LNCAP (cell line): ENCODE results near the gene OR7C1.
"Not testable (repeated sequence)": the region's sequence is repeated elsewhere in the genome, so short reads cannot be mapped to it uniquely, and the experiment has no call there.

ENCODE experiments used
- TF ChIP-seq, protein P1 (sequence below): fragments of 450-650 bp; IDR thresholded peaks from 2 replicates; pipeline ENCODE4 v1.5.1; 2017; ENCODE audit warnings: mild to moderate bottlenecking

Gene OR7C1

DNA sequence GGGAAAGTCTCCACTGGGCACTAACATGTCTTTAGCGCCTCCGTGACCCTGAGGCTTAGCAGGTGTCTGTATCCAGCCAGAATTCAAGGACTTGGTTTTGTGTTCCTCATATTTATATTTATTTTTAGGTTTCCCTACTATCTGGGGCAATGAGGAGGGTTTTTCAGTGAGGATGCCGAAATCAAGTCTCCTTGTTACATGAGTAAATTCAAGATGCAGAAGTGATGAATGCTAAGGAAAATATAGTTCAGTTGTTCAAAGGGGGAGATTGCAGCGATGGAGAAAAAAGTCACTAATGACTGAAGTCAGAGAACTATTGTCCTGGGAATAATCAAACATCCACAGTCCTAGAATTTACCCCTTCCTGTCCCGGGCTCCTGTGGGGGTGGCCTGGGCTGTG lies 55.8 kb downstream of the OR7C1 start:
- TF ChIP-seq, protein P1, sequence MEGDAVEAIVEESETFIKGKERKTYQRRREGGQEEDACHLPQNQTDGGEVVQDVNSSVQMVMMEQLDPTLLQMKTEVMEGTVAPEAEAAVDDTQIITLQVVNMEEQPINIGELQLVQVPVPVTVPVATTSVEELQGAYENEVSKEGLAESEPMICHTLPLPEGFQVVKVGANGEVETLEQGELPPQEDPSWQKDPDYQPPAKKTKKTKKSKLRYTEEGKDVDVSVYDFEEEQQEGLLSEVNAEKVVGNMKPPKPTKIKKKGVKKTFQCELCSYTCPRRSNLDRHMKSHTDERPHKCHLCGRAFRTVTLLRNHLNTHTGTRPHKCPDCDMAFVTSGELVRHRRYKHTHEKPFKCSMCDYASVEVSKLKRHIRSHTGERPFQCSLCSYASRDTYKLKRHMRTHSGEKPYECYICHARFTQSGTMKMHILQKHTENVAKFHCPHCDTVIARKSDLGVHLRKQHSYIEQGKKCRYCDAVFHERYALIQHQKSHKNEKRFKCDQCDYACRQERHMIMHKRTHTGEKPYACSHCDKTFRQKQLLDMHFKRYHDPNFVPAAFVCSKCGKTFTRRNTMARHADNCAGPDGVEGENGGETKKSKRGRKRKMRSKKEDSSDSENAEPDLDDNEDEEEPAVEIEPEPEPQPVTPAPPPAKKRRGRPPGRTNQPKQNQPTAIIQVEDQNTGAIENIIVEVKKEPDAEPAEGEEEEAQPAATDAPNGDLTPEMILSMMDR, result no peak

DNA sequence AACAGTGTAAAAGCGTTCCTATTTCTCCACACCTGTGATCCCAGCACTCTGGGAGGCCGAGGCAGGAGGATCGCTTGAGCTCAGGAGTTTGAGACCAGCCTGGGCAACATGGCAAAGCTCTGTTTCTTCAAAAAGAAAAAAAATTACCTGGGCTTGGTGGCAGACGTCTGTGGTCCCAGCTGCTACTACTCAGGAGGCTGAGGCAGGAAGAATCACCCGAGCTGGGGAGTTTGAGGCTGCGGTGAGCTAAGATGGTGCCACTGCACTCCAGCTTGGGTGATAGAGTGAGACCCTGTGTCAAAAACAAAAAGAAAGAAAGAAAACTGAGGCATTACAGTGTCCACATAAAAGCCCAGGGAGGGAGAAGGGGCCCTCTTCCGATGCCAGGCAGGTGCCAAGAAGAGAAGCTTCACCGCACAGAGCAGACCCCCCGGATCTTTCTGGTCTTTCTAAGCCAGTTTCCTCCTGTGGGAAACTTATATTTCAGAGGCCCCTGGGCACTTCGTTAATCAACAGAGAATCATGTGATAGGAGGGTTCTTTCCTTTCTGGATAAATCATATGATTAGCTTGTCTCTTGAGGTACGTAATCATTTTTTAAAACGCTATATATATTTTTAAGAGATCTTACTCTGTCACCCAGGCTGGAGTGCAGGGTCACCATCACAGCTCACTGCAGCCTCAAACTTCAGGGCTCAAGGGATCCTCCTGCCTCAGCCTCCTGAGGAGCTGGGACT lies 56.7 kb downstream of the OR7C1 start, which contains the start of gene ADGRE2:
ADGRE2 (minus strand) TSS at position 451 of the 736 bp plus-strand sequence. CDS start 1,804 bp downstream, outside the sequence.
- TF ChIP-seq, protein P1, result not testable (repeated sequence)

DNA sequence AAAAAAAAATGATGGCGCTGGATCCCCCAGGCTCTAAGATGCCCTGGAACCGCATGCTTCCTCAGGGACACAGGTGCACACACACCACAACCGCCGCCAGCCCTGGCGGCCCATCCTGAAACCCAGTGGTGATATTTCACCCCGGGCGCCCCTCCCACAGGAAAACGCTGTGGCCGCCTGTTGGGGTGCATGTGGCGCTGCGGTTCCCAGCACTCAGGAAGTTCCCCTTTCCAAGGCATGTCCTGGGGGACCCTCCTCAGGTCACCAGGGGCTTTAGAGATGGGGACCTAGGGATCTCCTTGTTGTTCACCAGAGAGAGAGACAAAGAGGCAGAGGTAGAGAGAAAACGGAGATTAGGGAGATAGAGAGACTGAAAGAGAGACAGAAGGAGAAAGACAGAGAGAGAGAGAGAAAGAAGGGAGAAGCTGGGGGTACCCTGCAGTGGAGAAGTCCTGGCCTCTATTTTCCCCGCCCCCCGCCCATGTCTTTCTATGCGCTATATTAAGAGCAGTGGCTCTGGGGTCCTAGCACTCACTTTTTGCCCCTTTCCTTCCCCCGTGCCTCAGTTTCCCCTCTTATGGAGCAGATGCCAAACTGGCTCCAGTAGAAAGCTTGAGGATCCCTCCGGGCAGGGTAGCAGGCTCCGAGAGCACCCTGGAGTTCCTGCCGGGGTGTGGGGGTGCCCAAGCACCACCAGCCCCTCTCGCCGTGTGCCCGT lies 59.0 kb downstream of the OR7C1 start:
- TF ChIP-seq, protein P1, result no peak

DNA sequence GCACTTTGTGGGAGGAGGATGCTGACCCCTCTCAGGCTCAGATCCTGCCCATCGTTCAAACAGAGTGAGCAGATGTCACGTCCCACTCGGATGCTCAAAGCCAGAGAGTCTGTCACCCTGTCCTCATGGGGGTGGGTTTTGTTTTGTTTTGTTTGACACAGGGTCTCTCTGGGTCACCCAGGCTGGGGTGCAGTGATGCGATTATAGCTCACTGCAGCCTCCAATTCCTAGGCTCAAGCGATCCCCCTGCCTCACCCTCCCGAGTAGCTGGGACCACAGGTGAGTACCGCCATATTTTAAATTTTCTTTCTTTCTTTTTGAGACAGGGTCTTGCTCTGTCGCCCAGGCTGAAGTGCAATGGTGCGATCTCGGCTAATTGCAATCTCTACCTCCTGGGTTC lies 60.6 kb downstream of the OR7C1 start:
- TF ChIP-seq, protein P1, result no peak

DNA sequence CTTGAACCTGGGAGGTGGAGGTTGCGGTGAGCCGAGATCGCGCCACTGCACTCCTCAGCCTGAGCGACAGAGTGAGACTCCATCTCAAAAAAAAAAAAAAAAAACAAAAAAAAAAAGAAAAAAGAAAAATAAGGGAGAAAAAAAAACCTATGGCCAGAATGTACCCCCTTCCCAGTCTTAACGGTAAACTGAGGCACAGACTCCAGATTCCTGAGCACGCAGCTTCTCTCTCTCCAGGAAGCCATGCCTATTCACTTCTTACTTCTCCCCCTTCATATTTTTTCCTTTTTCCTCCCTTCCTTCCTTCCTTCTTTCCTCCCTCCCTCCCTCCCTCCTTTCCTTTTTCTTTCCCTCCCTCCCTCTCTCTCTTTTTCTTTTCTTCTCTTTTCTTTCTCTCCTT lies 62.0 kb downstream of the OR7C1 start:
- TF ChIP-seq, protein P1, result no peak

DNA sequence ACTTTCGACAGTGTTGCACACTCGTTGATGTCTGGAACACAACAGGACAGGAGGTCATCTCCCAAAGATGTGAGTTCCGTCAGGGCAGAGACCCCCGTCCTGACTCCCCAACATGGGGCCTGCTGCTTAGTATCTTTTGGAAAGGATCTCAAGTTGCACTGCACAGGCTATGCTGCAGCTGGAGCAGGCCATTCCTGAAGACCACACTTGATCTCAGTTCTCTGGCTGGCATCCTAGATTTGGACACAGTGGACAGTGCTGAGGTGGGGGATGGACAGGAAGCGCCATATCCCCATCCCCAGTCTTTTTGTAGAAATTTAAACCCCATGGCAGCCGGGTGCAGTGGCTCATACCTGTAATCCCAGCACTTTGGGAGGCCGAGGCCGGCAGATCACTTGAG lies 62.5 kb downstream of the OR7C1 start:
- TF ChIP-seq, protein P1, result no peak

DNA sequence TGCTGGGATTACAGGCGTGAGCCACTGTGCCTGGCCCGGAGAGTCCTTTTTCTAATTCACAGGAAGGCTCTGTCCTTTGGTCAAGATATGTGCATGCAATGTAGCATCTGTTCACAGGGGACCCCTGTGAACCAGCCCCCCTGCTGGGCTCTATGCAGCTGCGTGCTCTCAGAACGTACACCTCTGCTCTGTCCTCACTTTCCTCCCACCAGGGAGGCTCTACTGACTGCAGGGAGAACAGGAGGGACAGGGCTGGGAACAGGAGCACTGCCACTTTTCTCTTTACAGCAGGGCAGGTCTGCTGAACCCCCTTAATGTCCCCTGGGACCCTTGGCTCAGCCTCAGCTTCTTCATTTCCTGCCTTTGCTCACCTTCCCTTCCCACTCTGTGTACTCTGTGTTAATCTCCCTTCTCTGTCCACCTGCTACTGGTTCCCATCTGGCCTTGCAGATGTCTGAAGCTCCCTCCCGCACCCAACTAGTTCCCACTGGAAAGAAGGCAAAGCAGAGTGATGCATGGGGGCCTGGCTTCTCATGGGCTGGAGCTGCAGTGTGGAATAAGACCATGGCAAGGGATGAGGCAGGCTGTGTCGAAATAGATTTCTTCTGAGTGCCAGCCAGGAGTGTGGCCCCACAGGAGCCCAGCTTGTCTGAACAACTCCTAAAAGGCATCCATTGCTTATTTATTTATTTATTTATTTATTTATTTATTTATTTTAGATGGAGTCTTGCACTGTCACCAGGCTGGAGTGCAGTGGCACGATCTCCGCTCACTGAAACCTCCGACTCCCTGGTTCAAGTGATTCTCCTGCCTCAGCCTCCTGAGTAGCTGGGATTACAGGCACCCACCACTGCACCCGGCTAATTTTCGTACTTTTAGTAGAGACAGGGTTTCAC lies 63.8 kb downstream of the OR7C1 start:
- TF ChIP-seq, protein P1, result no peak
